GM21717 (cell line): Measurements from ENCODE around the gene HK3.

Experiments used
- ATAC-seq: cut with Tn5 transposase; IDR thresholded peaks from one replicate; pipeline ENCODE4 v1.9.1; 2021; ENCODE audit warnings: mild to moderate bottlenecking, moderate library complexity; ENCODE audit not compliant: unreplicated experiment

The HK3 gene

DNA sequence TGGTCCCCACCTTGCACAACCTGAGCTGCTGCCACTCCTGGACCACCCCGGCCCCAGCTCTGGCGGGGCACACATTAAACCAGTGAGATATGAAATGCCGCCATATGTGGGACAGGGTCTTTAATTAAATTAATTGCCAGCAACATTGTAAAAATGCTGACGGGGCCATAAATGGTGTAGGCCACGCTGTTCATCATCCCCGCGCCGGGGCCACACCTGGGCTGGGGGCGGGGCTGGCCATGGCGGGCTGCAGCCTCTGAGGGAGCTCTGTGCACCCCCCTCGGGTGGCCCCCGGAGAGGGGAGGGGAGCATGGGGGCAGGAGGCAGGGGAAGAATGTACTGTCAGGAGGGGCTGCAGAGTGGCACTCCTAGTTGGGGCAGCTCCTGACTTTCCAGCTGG is 47.8 kb downstream of the HK3 start:
- no peak for ATAC-seq

DNA sequence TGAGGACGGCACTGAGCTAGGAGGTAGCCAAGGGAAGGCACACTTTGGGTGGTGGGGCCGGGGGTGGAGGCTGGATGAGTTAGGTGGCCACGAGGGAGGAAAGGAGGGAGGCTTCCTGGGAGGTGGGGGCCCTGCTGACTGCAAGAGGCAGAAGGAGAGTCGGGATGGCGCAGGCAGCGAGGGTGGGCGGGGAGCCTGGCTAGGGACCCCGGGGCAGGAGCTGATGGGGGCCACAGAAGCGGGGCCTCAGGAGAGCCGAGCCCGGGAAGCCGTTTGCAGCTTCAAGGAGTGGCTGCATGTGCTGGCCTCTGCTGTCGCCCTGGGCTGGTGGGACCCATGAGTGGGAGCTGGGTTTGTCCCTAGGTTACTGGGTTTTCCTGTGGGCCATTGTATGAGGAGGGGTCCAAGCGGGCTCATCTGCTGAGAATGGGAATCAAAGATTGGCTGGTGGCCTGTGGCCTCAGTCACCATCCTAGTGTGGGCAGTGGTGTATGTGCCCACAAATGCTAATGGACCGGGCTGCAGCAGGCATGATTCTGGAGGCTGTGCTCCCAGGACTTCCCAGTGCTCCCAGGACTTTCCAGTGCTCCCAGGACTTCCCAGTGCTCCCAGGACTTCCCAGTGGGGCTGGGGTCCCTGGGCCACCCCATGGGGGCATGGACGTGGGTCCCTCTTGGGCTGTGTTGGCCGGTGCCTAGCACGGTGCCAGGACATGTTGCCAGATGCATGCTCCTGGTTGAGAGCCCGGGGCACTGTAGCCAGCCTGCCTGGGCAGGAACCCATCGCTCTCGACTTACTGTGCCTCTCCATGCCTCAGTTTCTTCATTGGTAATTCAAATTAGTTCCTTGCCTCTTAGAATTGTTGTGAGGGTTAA is 48.5 kb downstream of the HK3 start:
- no peak for ATAC-seq

DNA sequence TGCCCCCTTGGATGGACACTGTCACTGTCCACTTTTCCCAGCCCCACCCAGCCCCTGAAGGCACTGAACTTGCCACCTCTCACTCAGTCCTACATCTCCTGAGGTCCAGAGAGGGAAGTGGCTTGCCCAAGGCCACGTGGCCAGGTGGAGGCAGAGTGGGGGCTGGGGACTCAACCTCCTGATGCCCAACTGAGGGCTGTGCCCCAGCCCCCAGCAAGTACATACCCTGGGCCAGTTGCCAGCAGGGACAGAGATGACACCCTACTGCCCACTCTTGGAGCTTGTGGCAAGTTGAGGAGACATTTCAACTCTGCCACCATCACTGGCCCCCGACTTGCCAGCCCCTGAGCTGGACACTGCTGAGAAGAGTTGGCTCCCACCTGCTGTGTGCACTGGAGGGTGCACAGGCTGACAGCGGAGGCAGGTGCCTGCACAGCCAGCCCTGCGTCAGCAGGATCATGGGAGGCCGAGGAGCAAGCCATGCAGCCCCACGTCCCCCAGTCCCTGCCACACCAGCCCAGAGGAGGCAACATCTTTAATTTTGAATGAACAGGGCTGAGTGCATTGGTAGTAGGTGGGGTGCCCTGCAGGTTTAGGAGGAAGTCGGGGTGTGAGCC is 49.4 kb downstream of the HK3 start:
- ATAC-seq: no peak

DNA sequence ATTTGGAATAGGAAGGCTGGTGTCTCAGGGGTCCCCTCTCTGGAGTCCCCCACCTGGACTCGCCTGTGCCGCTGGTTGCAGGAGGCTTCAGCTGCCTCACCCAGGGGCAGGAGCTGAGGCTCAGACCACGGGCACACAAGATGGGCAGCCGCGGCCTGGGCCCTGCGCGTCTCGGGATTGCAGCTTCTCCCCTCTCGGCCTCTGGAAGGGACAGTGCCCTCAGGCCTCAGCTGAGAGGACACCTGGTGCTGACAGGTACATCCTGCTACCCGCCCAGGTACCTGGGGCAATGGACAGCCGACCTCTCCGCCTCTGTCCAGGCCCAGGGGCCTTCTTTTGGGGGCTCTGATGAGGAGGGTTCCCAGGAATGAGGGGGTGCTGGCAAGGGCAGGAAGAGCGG is 50.5 kb downstream of the HK3 start:
- no peak for ATAC-seq

DNA sequence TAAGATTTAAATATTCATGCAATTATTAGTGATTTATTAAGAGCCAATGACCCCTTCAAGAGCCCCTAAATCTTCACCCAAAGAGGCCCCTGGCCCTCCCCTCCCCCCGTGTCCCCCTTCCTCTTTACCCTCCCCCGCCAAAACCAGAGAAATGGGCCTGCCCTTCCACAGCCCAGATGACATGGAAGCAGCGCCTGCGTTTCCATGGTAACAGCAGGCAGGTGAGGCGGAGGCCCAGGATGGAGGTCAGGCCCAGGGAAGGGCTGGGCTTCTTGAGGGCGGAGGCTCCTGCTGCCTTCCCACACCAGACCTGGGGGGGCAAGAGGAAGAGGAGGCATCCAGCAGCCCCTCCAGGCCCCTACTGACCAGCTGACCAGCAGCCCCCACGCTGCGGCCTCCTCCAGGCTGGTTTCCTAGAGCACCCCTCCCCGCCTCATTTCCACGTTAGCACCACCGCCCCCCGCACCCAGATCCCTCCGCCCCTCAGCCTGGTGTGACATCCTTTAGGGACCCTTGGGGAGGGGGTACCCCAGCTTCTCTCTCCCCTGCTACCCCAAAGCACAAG is 51.3 kb downstream of the HK3 start:
- no peak for ATAC-seq

DNA sequence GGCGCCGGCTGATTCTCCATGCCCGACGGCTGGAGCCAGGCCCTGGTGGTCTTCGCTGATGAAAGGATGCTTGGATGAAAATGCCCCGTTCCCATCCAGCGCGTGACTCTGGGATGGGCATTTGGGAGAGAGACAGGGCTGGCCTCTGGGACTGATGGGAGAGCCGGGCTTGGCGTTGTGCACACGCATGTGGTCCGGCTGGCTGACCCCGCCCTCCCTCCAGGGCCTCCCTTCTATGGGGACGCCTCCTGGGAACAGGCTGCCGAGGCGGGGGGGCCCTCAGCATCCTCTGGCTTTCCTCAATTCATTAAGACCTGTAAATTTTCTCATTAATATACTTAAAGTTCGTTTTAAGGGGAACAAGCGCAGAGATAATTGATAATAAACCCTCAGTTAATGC is 52.0 kb downstream of the HK3 start:
- ATAC-seq: no peak

DNA sequence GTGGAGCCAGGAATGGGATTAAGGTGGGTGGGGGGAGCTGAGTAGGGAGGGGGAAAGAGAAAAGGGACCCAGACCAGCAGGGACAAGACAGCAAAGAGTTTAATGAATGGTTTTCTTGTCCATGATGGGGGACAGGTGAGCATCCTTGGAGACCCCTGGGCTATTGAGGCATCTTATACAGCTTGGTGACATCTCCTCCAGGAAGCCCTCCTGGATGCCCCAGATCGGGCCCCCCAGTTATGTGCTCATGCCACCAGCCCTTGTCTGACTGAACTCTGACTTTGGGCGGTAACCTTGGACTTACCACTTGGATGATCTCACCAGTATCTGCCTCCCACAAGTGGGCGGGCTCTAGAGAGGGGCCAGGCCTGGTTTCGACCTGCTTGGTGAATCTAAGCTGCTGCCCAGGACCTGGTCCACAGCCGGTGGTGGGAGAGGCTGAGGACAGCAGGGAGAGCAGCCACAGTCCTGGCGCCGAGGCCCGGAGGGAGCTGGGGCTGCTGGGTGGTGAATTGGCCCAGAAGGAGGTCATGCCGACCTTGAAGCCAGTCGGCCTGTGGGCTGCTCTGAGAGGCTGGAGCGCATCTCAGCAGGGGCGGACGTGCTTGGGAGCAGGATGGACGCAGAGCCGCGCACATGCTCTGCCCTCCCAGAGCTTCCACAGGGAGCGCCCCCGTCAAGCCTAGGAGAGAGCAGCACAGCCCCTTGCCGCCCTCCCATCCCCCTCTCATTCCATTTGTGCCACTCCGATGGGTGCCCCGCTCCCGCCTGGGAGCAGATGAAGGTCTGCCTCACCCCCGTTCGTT is 52.6 kb downstream of the HK3 start:
- ATAC-seq: no peak

DNA sequence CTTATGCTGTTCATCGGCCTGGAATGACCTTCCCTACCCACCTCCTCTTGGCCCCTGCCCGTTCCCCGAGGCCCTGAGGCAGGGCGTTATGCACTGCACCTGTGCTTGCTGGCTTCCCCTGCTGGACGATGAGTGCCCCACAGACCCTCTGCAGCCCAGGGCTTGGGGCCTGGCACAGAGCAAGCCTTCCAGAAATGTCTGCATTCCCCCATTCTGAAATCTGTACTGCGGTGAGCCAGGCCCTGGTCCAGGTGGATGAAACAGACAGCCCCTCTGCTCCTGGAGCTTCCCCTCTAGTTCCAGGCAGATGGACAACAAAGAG is 53.8 kb downstream of the HK3 start:
- no peak for ATAC-seq

DNA sequence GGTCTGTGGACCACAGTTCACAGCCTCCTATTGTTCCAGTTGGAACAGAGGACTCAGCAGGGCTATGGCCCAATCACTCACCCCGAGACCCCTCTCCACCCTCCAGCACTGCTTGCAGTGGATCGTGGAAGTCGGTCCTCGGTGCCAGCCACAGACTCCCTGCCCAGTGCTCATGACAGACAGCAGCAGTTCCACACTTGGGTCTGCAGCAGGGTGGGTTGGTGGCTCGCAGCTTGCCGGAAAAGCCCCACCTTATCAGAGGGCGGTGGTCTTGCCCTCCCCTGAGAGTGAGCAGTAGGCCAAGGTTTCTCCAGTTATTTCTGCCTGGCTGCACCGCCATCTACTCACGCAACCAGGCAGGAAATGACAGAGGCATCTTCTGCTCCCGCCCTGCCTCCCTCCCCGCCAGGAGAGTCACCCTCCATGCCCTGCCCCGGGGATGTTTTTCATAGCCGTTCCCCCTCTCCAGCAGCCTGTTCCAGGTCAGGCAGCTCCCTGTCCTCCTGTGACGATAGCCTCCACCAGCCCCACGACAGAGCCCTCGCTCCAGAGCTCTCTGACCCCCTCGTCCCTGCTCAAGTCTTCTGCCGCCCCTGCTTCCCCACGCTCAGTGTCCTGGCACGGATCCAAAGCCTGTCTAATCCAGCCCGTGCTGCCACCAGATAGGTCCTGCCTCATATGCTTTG is 54.3 kb downstream of the HK3 start:
- no peak for ATAC-seq

DNA sequence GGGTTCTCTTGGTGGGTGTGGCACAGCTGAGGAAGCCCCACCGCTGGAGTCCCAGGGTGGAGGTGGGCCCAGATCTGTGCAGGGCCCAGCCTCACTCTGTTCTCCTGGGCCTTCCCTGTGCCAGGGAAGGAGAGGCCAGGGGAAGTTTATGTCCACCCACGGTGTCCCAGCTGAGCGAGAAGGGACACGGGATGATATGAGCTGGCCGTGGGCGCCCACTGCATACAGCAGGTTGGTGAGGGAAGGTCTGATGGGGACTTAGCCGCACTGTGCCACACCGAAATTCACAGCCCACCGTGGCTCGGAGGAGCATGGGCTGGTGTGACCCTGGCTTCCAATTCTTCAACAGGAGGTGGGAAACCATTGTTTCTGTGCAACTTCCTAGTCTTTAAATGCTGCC is 54.9 kb downstream of the HK3 start:
- no peak for ATAC-seq

DNA sequence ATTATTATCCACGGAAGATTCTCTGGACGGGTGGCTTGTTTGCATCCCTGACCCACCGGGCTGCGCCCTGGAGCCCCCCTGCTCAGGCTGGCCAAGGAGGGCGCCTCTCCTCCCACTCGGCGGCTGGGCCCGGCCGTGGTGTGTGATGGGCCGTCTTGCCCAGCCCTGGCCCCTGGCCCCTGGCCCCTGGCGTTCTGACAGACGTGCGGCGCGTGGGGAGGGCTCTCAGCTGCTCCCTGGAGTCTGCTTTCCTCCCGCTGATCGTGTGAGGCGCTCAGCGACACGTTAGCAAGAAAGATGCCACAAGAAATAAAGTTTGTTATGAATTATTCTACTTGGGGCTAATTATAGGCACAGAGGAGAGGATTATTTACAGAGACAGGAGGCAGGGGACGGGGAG is 55.5 kb downstream of the HK3 start:
- ATAC-seq: no peak

DNA sequence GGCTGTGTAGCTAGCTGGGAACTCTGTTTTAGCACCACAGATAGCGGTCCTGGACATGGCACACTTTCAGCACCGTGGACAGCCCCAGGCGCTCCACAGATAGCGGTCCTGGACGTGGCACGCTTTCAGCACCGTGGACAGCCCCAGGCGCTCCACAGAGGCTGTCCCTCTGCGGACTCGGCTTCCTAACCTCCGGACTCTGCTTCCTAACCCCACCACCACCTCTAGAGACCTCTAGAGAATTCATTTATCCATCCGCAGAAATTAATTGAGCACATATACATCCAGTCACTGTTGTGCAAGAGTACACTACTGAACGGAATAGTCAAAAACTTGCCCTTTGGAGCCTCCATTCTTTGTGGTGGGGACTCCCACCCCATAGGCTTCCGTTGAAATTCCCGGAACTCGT is 61.4 kb downstream of the HK3 start:
- ATAC-seq: no peak

DNA sequence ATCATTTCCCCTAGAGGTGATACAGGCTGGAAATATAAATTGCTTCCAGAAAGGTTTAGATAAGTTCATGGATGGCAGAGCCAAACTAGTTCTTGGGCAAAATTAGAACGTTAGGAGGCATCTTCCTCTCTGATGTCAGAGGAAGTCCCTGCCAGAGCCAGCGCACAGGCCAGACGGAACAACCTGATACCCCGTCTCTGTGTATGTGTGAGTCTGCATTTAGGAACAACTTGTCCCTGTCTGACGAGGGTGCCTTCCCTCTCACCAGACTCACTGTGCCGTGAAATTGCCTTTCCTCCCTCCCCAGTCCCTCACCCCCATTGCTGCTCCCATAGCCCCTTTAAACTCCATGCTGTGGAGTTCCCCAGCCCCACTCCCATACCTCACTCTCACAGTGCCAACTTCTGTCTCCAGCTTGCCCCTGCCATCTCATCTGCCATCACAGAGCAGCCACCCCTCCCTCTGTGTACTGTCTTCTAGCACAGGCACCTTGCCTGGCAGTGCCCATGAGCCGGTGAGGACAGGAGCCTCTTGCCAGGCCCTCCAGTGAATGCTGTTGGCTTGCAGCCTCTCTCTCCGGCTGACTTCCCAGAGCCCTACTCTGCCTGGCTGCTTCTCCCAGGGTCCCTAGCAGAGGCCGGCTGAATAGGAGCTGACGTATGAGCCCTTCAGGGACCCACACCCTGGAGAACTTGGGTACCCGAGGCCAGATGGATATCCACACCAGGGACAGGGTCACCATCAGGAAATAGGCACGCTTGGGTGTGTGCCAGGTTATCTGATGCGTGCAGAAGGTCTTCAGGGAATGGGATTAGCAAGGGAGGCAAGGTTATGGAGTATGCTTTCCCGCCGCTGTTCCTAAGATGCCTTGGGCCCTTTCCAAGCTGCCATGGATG is 62.1 kb downstream of the HK3 start:
- ATAC-seq: no peak

DNA sequence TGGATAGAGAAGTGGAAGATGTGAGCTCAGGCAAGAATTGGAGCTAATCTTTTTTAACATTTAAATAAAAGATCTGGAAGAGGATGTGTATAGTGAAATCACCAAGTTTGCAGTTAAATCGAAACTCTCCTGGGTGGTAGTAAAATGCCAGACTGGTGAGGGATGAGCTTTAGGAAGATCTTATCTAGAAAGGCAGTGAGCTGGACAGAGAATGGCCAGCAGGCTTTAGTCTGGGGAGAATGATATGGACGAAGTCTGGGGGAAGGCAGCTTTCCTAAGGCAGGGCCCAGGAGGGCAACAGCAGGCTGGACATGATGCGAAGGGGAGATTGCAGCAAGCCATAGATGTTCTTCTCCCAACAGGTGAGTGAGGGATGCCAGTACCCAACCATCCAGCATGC is 63.2 kb downstream of the HK3 start:
- ATAC-seq: no peak

DNA sequence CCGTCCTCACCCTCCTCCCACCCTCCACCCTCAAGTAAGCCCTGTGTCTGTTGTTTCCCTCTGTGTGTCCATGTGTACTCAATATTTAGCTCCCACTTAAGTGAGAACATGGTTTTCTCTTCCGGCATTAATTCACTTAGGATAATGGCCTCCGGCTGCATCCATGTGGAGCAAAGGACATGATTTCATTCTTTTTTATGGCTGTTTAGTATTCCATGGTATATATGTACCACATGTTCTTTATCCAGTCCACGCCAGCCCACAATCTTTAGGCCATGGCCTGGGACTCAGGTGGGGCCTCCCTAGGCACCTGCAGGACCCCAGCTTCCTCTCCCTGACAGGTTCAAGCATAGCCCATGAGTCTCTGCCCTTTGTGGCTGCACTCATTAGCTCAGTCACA is 65.9 kb downstream of the HK3 start:
- no peak for ATAC-seq

DNA sequence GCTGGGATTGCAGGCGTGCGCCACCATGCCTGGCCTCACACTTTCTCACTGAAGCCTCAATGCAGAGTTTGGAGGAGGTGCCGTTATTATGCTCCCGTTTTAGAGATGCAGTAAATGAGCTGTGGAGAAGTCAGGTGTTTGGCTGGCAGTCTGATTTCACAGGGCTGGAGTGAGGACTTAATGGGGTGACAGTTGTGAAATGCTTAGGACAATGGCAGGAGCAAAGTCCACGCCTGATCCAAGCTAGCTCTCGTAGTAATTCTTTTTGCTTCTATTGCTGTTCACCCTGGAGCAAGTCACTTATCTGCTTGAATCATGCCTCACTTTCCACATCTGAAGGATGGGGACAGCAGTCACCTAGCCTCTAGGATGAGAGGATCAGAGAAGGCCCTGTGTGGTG is 67.0 kb downstream of the HK3 start:
- no peak for ATAC-seq

DNA sequence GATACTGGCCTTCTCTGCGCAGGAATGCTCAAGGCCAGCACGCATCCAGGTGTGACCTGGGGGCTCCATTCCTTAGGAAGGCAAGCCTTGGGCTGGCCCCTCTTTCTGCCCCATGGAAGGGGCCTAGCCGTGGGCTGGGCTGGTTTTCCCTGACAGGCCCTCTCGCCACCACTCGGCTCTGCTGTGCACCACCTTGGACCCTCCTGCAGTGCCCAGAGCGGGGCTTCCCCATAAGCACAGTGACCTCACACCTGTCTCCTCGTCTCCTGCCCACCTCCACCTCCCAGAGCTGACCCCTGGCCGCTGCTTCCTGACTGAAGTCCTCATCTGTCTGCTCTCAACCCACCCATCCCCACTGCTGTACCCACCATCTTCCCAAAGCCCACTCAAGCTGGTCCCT is 67.7 kb downstream of the HK3 start:
- ATAC-seq: no peak

DNA sequence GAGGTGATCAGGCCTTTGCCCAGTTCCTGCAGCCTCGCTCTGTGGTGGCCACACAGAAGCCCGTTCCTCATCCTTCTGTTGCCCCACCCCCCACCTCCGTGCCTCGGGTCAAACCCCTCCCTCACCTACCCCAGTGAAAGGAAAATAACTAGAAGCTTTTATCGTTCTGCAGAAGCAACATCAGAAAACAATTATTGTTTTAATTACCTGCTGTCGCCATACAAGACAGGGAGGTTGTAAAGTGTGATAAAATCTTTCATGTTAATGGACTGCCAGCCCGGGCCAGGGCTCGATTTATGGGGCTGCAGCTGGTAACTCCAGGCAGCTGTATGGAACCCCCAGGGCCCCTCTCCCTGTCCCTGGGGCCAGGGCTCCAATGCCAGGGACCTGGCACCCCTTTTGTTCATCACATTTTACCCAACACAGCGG is 68.1 kb downstream of the HK3 start:
- ATAC-seq: no peak
